ENCODE data around the gene POU6F2. TPM values are rescaled to one million over a fixed set of nuclear protein-coding genes. Genes with fewer than 3 reads are reported as not detected.

POU6F2 gene
- polyA plus RNA-seq, 6 donors from 2014 or later = not detected

DNA sequence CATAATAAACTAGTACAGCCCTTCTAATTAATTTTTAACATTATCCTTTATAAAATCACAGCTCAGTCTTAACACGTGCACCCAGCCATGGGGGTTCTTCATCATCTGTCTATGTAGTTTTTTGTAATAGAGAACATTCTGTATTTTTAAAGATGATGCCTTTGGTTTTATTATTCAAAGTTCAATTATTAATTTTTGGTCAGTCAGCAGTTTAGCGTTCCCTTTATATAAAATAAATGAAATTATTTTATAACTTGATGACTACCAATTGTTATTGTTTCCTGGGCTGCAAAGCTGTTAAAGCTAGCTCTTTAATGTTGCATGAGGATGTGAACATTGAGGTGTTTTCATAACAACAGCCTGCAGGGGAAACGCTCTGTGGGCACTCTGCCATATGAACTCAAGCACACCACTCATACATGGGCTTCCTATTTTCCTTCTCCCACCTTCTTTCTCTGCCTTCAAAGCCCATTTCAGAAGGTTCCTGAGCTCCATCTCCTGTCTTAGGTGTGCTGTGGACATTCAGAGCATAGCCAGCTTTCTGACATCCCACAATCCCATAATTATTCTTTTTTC, 416.5 kb downstream of the POU6F2 start:
- H3K27ac Mint-ChIP-seq = no peak overlapping the region
- no peaks in the 10 kb centered on the region for H3K9me3 Mint-ChIP-seq

DNA sequence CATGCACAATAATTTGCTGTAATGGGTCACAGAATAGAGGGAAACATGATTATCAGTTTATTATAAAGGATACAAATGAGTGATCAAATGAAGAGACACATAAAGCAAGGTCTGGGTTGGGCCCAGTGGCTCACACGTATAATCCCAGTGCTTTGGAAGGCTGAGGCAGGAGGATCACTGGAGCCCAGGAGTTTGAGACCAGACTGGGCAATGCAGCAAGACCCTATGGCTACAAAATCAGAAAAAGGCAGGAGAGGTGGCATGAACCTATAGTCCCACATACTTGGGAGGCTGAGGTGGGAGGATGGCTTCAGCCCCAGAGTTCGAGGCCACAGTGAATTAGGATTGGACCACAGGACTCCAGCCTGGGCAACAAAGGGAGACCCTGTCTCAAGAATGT, 421.7 kb downstream of the POU6F2 start:
- H3K4me1 Mint-ChIP-seq = no peaks in the 10 kb centered on the region
- H3K27me3 Mint-ChIP-seq = peaks cover 21 to 33% (median 29%) of the 10 kb centered on the region in 3 donors
- H3K27ac Mint-ChIP-seq = no peak overlapping the region
- H3K9me3 Mint-ChIP-seq = no peaks in the 10 kb centered on the region
- H3K4me3 Mint-ChIP-seq = no peak overlapping the region
- no peak for ATAC-seq (ENCODE audit: low read depth in 2 of 2)
- no peaks in the 10 kb centered on the region for H3K36me3 Mint-ChIP-seq
- no peak for DNase-seq

More for the DNA sequence above, 416.5 kb downstream of the POU6F2 start:
- DNase-seq (no peak), ATAC-seq (ENCODE audit: low read depth in 2 of 2) (no peak)
- Mint-ChIP-seq H3K27me3 (peaks cover 31 to 38% (median 31%) of the 10 kb centered on the region in 3 donors), H3K36me3 (no peaks in the 10 kb centered on the region), H3K4me3 (no peak overlapping the region), H3K4me1 (no peaks in the 10 kb centered on the region)

DNA sequence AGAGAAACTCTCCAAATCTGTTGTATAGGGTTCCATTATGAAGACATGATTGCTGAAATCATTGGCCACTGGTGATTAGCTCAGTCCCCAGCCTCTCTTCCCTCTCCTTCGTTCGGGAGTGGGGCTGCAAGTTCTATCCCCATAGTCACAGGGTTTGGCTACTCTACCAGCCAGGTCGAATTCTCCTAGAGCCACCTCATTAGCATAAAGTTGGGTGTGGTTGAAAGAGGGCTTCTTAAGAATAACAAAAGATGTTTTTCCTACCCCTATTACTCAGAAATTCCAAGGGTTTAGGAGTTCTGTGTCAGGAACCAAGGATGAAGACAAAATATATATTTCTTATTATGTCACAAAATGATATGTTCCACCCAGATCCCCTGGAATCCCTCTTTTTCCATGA, 422.3 kb downstream of the POU6F2 start:
- Mint-ChIP-seq H3K4me1 (no peaks in the 10 kb centered on the region), H3K4me3 (no peak overlapping the region), H3K27ac (no peak overlapping the region), H3K9me3 (no peaks in the 10 kb centered on the region), H3K27me3 (peaks cover 16 to 28% (median 23%) of the 10 kb centered on the region in 3 donors), H3K36me3 (no peaks in the 10 kb centered on the region)
- ATAC-seq (ENCODE audit: low read depth in 2 of 2) (no peak), DNase-seq (no peak)

DNA sequence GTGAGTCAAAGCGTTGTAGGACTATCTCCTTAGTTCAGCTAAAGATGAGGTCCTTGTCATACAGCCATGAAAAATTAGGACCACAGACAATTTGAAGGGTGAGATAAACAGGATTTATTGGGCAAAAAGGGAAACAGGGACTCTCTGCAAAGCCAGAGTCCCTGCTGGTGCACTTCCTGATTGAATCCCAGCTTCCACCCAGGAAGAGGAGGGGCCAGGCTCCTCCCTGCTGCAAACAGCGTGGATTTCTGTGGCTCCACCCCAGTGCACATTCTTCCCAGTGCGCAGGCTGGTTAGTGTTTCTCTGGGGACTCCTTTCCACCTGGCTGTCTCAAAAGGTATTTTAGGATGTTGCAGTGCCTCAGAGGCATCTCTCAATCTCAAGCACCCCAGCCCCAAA, 423.1 kb downstream of the POU6F2 start:
- Mint-ChIP-seq H3K4me3 (no peak overlapping the region), H3K27me3 (peaks cover 8 to 22% (median 16%) of the 10 kb centered on the region in 3 donors), H3K27ac (no peak overlapping the region), H3K9me3 (no peaks in the 10 kb centered on the region), H3K4me1 (no peaks in the 10 kb centered on the region), H3K36me3 (no peaks in the 10 kb centered on the region)
- ATAC-seq (ENCODE audit: low read depth in 2 of 2) = no peak
- no peak for DNase-seq

DNA sequence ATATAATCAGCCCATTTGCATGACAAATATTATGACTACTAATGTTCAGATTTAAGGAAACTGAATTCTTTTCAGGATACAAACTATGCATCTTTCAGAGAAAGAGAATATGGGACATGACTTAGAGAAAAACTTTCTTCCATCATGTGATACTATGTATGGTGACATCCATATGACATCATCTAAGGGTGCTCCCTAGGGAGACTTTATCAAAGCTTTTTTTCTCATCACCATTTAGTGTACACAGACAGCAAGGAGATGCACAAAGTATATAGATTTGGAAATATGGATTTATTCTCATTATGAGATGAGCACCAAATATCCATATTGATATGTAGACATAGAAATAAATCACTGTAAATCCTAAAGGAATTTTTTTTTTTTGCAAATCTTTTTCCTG, 424.3 kb downstream of the POU6F2 start:
- Mint-ChIP-seq H3K9me3 (peaks cover 0 to 1% (median 0%) of the 10 kb centered on the region in 7 donors), H3K4me3 (no peak overlapping the region), H3K4me1 (no peaks in the 10 kb centered on the region), H3K36me3 (no peaks in the 10 kb centered on the region), H3K27ac (no peak overlapping the region), H3K27me3 (peaks cover 4 to 25% (median 21%) of the 10 kb centered on the region in 3 donors)
- no peak for DNase-seq
- no peak for ATAC-seq (ENCODE audit: low read depth in 2 of 2)

DNA sequence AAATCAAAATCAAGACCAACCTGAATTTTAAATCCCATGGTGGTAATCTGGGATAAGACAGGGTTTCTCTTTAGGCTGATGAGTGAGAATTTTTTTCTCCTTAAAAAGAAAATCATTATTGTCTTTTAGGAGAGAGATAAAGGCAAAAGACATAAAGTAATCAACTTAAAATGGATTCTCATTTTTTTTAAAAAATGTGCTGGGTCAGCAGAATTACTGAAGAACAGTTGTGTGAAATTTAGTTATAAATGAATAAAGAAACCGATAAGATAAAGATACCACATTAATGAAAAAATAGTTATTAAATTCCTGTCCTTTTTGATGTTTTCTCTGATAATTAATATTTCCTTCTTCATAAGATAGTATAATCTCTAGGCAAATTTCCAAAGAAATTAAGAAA, 427.2 kb downstream of the POU6F2 start:
- ATAC-seq (ENCODE audit: low read depth in 2 of 2) (no peak), DNase-seq (no peak)
- Mint-ChIP-seq H3K27ac (no peak overlapping the region), H3K4me3 (no peak overlapping the region), H3K9me3 (peaks cover 0 to 1% (median 0%) of the 10 kb centered on the region in 7 donors), H3K27me3 (peaks cover 4 to 17% (median 14%) of the 10 kb centered on the region in 3 donors), H3K36me3 (no peaks in the 10 kb centered on the region), H3K4me1 (no peaks in the 10 kb centered on the region)

DNA sequence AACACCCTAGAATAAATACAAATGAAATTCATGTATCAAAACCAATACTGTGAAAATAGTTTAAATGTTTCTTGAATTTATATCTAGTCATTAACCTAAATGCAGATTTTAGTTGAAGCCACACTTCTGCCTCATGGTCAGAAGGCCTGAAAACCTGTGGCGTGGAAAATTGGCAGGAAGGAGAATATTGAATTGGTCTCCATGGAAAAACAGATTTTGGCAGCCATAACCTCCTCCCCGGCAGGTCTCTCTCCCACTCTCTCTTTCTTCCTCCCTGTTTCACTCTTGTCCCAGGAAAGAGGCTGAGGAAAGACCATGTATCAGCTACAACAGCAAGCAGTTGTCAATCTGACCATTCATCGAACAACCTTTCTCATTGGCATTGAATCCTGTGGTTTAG, 427.9 kb downstream of the POU6F2 start:
- Mint-ChIP-seq H3K27me3 (peaks cover 4 to 17% (median 14%) of the 10 kb centered on the region in 3 donors), H3K36me3 (no peaks in the 10 kb centered on the region), H3K27ac (no peak overlapping the region), H3K4me3 (no peak overlapping the region), H3K4me1 (no peaks in the 10 kb centered on the region), H3K9me3 (peaks cover 0 to 1% (median 0%) of the 10 kb centered on the region in 7 donors)
- ATAC-seq (ENCODE audit: low read depth in 2 of 2) (no peak), DNase-seq (no peak)

DNA sequence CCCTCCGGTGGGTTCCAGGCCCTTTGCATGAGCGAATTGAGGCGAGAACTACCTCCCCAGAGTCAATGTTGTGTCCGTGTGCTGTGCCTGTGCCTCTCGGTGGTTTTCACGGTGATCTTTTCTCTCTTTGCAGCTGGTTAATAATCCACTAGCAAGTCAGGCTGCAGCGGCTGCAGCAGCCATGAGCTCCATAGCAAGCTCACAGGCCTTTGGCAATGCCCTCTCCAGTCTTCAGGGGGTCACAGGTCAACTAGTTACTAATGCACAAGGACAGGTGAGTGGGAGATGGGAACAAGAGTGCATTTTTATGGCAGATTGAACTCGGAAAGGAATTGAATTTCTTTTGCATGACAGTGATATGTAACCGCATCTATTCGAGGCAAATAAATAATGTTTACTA, 428.8 kb downstream of the POU6F2 start:
- Mint-ChIP-seq H3K4me3 (no peak overlapping the region), H3K27me3 (peaks cover 4 to 17% (median 14%) of the 10 kb centered on the region in 3 donors), H3K4me1 (no peaks in the 10 kb centered on the region), H3K36me3 (no peaks in the 10 kb centered on the region), H3K27ac (peak overlapping the region in 1 of 6 donors; percentile 19), H3K9me3 (peaks cover 0 to 1% (median 0%) of the 10 kb centered on the region in 7 donors)
- no peak for DNase-seq
- ATAC-seq (ENCODE audit: low read depth in 2 of 2) = no peak

DNA sequence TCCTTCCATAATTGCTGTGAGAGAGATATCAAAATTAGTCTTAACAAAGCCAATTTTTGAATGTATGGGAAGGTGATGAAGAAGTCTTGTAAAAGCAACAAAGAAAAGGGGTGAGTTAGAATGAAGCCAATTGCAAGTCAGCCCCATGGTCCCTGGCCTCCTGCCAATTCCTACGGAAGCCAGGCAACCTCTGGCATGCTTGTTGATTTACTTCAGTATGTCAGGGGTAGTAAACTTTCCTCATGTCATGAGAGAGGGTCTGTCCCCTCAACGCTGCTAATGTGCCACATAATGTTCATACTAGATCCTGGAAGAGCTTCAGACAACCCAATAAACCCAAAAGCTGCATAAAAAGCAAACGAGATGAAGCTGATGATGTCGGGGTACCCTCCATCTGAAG, 429.4 kb downstream of the POU6F2 start:
- Mint-ChIP-seq H3K4me1 (no peaks in the 10 kb centered on the region), H3K36me3 (no peaks in the 10 kb centered on the region)

DNA sequence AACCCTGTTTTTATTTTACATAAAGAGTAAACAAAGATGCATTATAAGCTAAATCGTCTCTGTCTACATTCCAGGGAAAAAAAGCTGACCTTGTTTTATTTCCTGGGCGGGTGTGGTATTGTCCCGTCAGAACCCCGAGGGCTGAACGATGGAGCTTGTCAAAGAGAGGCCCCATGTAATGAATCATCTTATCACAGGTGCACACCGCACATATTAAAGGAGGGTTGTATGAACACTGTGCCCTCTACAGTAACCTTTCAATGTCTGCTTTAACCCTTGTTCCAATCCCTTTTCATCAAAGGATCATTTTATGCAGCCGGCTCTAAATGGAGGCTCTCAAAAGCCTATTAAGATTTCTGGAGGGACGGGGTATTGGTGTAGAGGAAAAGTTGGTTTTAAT, 430.0 kb downstream of the POU6F2 start:
- no peaks in the 10 kb centered on the region for H3K4me1 Mint-ChIP-seq
- H3K4me3 Mint-ChIP-seq = no peak overlapping the region
- H3K36me3 Mint-ChIP-seq = no peaks in the 10 kb centered on the region
- ATAC-seq (ENCODE audit: low read depth in 2 of 2) = no peak
- no peak for DNase-seq
- H3K27ac Mint-ChIP-seq = no peak overlapping the region
- H3K9me3 Mint-ChIP-seq = peaks cover 0 to 1% (median 0%) of the 10 kb centered on the region in 7 donors
- H3K27me3 Mint-ChIP-seq = peaks cover 4 to 17% (median 14%) of the 10 kb centered on the region in 3 donors

More for the DNA sequence above, 429.4 kb downstream of the POU6F2 start:
- ATAC-seq (ENCODE audit: low read depth in 2 of 2) (no peak), DNase-seq (no peak)
- peaks cover 0 to 1% (median 0%) of the 10 kb centered on the region in 7 donors for H3K9me3 Mint-ChIP-seq
- peaks cover 4 to 17% (median 14%) of the 10 kb centered on the region in 3 donors for H3K27me3 Mint-ChIP-seq
- H3K4me3 Mint-ChIP-seq = no peak overlapping the region
- peak overlapping the region in 1 of 6 donors; percentile 19 for H3K27ac Mint-ChIP-seq

DNA sequence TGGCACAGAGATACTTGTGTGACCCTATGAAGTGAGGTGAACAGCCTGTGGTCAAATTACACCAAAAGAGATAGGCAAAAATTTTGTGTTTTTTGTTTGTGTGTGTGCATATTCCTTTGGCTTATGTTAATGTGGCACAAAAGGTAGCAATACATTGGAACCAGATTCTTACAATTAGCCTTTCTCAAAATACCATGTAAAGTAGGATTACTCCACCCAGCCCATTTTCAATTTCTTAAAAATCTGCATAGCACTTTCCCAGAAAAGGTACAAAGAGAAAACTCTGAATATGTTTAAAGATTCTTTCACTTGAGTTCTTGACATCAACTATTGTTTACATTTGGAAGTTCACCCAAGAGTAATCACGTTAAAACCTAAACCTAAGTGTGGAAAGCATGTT, 431.2 kb downstream of the POU6F2 start:
- ATAC-seq (ENCODE audit: low read depth in 2 of 2) (no peak), DNase-seq (no peak)
- Mint-ChIP-seq H3K4me3 (no peak overlapping the region), H3K27ac (no peak overlapping the region), H3K36me3 (no peaks in the 10 kb centered on the region), H3K27me3 (peaks cover 4 to 17% (median 14%) of the 10 kb centered on the region in 3 donors), H3K4me1 (peaks cover 0 to 2% (median 1%) of the 10 kb centered on the region in 3 donors), H3K9me3 (peaks cover 0 to 1% (median 0%) of the 10 kb centered on the region in 7 donors)

DNA sequence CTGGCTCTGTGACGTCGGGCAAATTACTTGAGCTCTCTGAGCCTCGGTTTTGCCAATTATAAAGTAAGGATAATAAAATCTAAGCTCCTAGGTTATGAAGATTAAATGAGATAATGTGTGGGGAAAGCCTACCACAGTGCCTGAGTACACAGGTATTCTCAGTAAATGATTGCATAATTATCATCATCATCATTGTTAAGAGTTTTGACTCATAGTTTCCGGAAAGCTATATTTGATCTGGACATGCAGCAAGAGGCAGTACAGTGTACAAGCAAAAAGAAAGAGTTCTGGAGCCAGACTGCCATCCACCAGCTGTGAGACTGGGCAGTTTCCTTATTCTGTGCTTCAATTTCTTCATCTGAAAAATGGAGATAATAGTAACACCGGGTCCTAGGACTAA, 432.9 kb downstream of the POU6F2 start:
- H3K36me3 Mint-ChIP-seq = no peaks in the 10 kb centered on the region
- peaks cover 0 to 1% (median 0%) of the 10 kb centered on the region in 7 donors for H3K9me3 Mint-ChIP-seq
- H3K27me3 Mint-ChIP-seq = peaks cover 4 to 17% (median 14%) of the 10 kb centered on the region in 3 donors
- ATAC-seq (ENCODE audit: low read depth in 2 of 2) (no peak), DNase-seq (no peak)
- H3K4me1 Mint-ChIP-seq = peaks cover 5 to 12% (median 8%) of the 10 kb centered on the region in 3 donors
- H3K27ac Mint-ChIP-seq = no peak overlapping the region
- no peak overlapping the region for H3K4me3 Mint-ChIP-seq

DNA sequence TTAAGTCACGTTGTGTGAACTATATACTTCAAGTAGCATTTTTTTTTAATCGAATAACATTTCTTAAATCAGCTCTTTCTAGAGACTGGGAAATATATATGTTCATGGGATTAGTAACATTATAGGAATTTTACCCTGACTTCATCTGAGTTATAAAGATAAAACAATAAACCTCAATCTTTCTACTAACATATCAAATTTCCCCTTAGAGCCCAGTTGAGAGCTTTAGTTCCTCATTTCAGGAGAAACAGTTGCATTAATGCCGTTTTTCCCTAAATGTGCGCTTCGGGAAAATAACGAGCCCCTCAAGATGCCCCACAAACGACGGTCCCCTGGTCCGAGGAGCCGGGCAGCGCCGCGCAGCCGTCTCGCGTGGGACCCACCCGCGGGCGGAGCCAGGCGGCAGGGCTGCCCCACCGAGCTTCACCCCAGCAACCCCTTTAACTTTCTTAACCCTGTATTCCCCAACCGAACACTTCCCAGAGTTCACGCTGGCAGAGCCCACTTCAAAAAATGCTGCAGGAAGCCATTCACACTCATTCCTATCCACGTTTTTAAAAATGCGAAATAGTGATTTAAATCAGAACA, 436.0 kb downstream of the POU6F2 start:
- H3K4me3 Mint-ChIP-seq = peak overlapping the region; percentile 92 to 96 (median 94)
- ATAC-seq (ENCODE audit: low read depth in 2 of 2) = peak; percentile 29 to 33
- peak overlapping the region in 4 of 6 donors; percentile 32 to 93 (median 64) for H3K27ac Mint-ChIP-seq
- H3K36me3 Mint-ChIP-seq = no peaks in the 10 kb centered on the region
- peaks cover 8 to 16% (median 11%) of the 10 kb centered on the region in 3 donors for H3K4me1 Mint-ChIP-seq
- peaks cover 0 to 17% (median 5%) of the 10 kb centered on the region in 3 donors for H3K27me3 Mint-ChIP-seq
- H3K9me3 Mint-ChIP-seq = no peaks in the 10 kb centered on the region
- DNase-seq = no peak

All from naive B cell (primary cell).